ENCODE measurements around the gene FOXP1. TPM values are rescaled to one million over a fixed set of nuclear protein-coding genes. Genes with fewer than 3 reads are reported as not detected.

The FOXP1 gene
- total RNA-seq = 100 to 1,000 TPM; 187 to 263 TPM
- polyA plus RNA-seq = 10 to 100 TPM; 15.2 to 33.1 TPM
- long read RNA-seq, donor 1, transcript FOXP1-265 (16 exons, 2,405 nt) = minor isoform, 15 of 310 reads
- long read RNA-seq, donor 1, transcript FOXP1-273 (15 exons, 1,948 nt) = major isoform, 51 of 310 reads
- long read RNA-seq, donor 1, transcript FOXP1-259 (21 exons, 3,103 nt) = minor isoform, 15 of 310 reads
- long read RNA-seq, donor 1, transcript FOXP1-218 (17 exons, 2,595 nt) = minor isoform, 15 of 310 reads
- long read RNA-seq, donor 1, partial matches to known transcripts = 43 of 310 reads
- long read RNA-seq, donor 1, other reads (novel, unspliced or antisense) = 129 of 310 reads
- long read RNA-seq, donor 2, transcript FOXP1-265 (16 exons, 2,405 nt) = major isoform, 5 of 61 reads
- long read RNA-seq, donor 2, partial matches to known transcripts = 10 of 61 reads
- long read RNA-seq, donor 2, other reads (novel, unspliced or antisense) = 28 of 61 reads

DNA sequence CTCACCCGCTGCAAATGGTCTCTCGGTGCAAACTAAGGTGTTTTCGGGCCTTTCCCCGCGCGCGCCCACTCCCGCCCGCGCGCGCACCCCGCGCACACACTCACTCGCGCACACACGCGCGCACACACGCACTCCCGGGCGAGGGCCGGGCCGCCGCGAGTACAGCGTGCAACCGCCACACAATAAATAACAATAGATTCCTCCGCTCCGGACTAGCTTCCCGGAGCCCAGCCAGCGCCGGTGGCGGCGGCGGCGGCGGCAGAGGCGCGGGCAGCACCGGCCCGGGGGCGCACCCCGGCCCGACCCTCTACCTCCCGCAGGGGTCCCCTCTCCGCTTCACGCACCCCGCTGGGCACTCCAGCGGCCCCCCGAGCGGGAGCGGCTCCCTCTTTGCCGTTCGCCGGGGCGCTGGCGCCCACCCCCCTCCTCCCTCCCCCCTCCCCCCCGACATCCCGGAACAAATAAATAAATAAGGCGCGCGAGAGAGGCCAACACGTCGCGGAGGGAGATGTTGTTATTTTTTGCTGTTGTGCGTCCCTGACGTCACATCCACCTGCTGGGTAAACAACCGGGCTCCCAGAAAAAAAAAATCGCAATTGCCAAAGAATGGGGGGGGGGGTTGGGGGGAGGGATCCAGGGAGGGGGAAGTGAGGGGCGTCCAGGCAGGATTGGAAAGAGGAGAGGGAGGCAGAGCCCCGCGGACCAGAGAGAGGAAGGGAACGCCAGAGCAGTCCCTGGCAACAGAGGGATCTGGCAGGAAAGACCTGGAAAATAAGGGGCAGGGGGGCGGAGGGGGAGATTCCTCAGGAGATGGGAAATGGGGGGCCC is at the start of gene FOXP1:
TSS of gene FOXP1 (minus strand) at position 163 of the 828 bp plus-strand sequence. CDS start 385,347 bp downstream, outside the sequence.
- ATAC-seq (ENCODE audit: low FRiP score) = peak; percentile 73
- H3K36me3 ChIP-seq (ENCODE audit: control insufficient read depth in 1 of 2, insufficient read depth in 2 of 2, low read length in 1 of 2) = no peaks in the 10 kb centered on the region
- peak; percentile 85 to 90 for DNase-seq
- no peaks in the 10 kb centered on the region for H3K27me3 ChIP-seq (ENCODE audit: control insufficient read depth in 1 of 2, insufficient read depth in 2 of 2, low read length in 1 of 2)
- intact Hi-C loops (cut with DNase I) = loop anchor here (1.0 to 10.0 kb wide), 21 partner anchors 46 to 1049 kb away; no protein-coding TSS in a partner anchor
- H3K27ac ChIP-seq (ENCODE audit: low read depth in 1 of 2, low read length in 2 of 2) = peak within 1 kb of the TSS; percentile 97 to 99
- H3K4me3 ChIP-seq (ENCODE audit: low read length in 2 of 2) = peak within 1 kb of the TSS; percentile 67 to 82
- WGBS, 2 donors = 0% methylated on average over 52 to 75 of the region's 75 CpGs
- no peaks in the 10 kb centered on the region for H3K4me1 ChIP-seq (ENCODE audit: control insufficient read depth in 1 of 2, insufficient read depth in 2 of 2, low read length in 2 of 2)
- H3K9me3 ChIP-seq (ENCODE audit: control insufficient read depth, low read length) = no peaks in the 10 kb centered on the region

DNA sequence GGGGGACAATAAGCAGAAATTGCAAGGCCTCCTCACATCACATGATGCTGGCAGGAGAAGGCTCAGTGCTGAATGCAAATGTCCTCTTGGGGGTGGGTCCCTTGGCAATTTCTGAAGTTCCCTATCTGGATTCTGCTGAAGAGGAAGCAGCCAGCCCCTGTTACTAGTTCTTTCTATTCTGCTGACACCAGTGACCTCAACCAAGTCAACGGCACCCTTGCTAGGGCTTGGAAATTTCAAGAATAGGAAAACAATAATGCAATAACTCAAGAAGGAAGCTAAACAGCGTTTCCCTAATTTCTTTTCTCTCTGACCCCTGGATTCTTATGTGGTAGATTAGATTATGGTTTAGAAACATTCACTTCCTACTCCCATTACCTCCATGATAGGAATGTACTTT is 46.2 kb upstream of the FOXP1 start:
- intact Hi-C loops (cut with DNase I) = no loop called here
- DNase-seq (peak in 1 of 2 donors; percentile 64), ATAC-seq (ENCODE audit: low FRiP score) (peak; percentile 66)
- peaks cover 0 to 1% of the 10 kb centered on the region in 2 donors for H3K4me1 ChIP-seq (ENCODE audit: control insufficient read depth in 1 of 2, insufficient read depth in 2 of 2, low read length in 2 of 2)
- no peaks in the 10 kb centered on the region for H3K27me3 ChIP-seq (ENCODE audit: control insufficient read depth in 1 of 2, insufficient read depth in 2 of 2, low read length in 1 of 2)
- no peak overlapping the region for H3K27ac ChIP-seq (ENCODE audit: low read depth in 1 of 2, low read length in 2 of 2)
- WGBS, 2 donors = 61 to 74% methylated on average over 2 of the region's 2 CpGs
- no peaks in the 10 kb centered on the region for H3K9me3 ChIP-seq (ENCODE audit: control insufficient read depth, low read length)
- no peak overlapping the region for H3K4me3 ChIP-seq (ENCODE audit: low read length in 2 of 2)
- H3K36me3 ChIP-seq (ENCODE audit: control insufficient read depth in 1 of 2, insufficient read depth in 2 of 2, low read length in 1 of 2) = no peaks in the 10 kb centered on the region

DNA sequence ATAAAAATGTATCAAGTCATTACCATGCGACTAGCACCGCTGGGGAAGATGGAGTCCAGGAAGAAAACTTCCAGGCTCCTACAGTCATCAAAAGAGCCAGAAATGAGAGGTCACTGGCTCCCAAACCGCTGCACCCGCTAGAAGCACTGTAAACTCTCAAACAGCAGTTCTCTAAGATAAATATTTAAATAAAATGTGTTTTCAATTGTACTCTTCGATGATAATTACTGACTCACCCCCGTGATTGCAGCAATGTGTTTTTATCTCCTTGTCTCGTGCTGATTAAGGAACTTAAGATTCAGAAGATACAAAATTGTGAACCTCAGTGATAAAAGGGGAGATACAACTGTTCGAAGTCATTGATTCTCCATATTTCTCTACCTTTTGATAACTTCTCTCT is 45.8 kb upstream of the FOXP1 start:
- Histone ChIP-seq H3K36me3 (ENCODE audit: control insufficient read depth in 1 of 2, insufficient read depth in 2 of 2, low read length in 1 of 2) (no peaks in the 10 kb centered on the region), H3K27ac (ENCODE audit: low read depth in 1 of 2, low read length in 2 of 2) (no peak overlapping the region), H3K9me3 (ENCODE audit: control insufficient read depth, low read length) (no peaks in the 10 kb centered on the region), H3K4me1 (ENCODE audit: control insufficient read depth in 1 of 2, insufficient read depth in 2 of 2, low read length in 2 of 2) (peaks cover 0 to 1% of the 10 kb centered on the region in 2 donors), H3K4me3 (ENCODE audit: low read length in 2 of 2) (no peak overlapping the region), H3K27me3 (ENCODE audit: control insufficient read depth in 1 of 2, insufficient read depth in 2 of 2, low read length in 1 of 2) (no peaks in the 10 kb centered on the region)
- intact Hi-C loops (cut with DNase I) = no loop called here
- ATAC-seq (ENCODE audit: low FRiP score) (peak; percentile 50), DNase-seq (no peak)
- 79 to 84% methylated on average over 8 of the region's 8 CpGs for WGBS, 2 donors

DNA sequence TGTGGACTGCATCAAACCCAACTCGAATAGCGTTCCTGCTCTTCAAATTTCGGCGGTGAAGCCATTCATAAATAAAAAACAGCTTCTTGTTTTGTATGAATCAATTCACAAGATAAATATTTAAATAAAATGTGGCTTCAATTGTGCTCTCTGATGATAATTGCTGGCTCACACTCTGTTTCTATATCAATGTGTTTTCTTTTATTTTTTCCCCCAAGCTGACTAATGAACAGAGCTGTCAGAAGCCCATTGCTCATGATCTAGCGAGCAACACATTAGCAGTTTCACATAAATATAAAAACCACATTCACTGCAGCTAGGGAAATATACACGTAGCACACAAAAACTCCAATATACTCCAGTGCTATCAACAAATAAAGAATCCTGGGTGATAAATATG is 45.0 kb upstream of the FOXP1 start:
- Histone ChIP-seq H3K27me3 (ENCODE audit: control insufficient read depth in 1 of 2, insufficient read depth in 2 of 2, low read length in 1 of 2) (no peaks in the 10 kb centered on the region), H3K27ac (ENCODE audit: low read depth in 1 of 2, low read length in 2 of 2) (no peak overlapping the region), H3K9me3 (ENCODE audit: control insufficient read depth, low read length) (no peaks in the 10 kb centered on the region), H3K4me3 (ENCODE audit: low read length in 2 of 2) (no peak overlapping the region), H3K36me3 (ENCODE audit: control insufficient read depth in 1 of 2, insufficient read depth in 2 of 2, low read length in 1 of 2) (no peaks in the 10 kb centered on the region), H3K4me1 (ENCODE audit: control insufficient read depth in 1 of 2, insufficient read depth in 2 of 2, low read length in 2 of 2) (peaks cover 0 to 1% of the 10 kb centered on the region in 2 donors)
- WGBS, 2 donors = 78 to 86% methylated on average over 6 of the region's 6 CpGs
- intact Hi-C loops (cut with DNase I) = no loop called here
- DNase-seq = no peak
- ATAC-seq (ENCODE audit: low FRiP score) = no peak

DNA sequence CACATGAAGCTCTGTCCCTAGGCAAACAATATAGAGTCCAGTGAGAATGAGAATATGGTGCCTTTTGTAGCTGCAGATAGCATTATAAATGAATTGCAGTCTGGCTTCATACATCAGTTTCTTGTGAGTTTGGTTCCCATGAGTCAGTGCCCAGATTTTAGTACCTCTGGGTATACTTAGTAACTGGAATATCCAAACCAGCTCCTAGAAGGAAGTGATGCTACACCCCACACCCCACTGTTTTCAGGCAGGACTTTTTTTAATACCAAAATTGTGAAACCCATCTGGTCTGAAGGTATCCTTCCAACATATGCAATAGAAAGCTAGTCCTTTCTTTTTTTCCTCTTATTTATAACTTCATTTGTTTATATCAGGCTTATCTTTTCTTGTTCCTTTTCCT is 42.1 kb upstream of the FOXP1 start:
- Histone ChIP-seq H3K4me3 (ENCODE audit: low read length in 2 of 2) (no peak overlapping the region), H3K36me3 (ENCODE audit: control insufficient read depth in 1 of 2, insufficient read depth in 2 of 2, low read length in 1 of 2) (no peaks in the 10 kb centered on the region), H3K27me3 (ENCODE audit: control insufficient read depth in 1 of 2, insufficient read depth in 2 of 2, low read length in 1 of 2) (no peaks in the 10 kb centered on the region), H3K4me1 (ENCODE audit: control insufficient read depth in 1 of 2, insufficient read depth in 2 of 2, low read length in 2 of 2) (peaks cover 0 to 1% of the 10 kb centered on the region in 2 donors), H3K27ac (ENCODE audit: low read depth in 1 of 2, low read length in 2 of 2) (no peak overlapping the region), H3K9me3 (ENCODE audit: control insufficient read depth, low read length) (no peaks in the 10 kb centered on the region)
- intact Hi-C loops (cut with DNase I) = no loop called here
- DNase-seq (no peak), ATAC-seq (ENCODE audit: low FRiP score) (no peak)

DNA sequence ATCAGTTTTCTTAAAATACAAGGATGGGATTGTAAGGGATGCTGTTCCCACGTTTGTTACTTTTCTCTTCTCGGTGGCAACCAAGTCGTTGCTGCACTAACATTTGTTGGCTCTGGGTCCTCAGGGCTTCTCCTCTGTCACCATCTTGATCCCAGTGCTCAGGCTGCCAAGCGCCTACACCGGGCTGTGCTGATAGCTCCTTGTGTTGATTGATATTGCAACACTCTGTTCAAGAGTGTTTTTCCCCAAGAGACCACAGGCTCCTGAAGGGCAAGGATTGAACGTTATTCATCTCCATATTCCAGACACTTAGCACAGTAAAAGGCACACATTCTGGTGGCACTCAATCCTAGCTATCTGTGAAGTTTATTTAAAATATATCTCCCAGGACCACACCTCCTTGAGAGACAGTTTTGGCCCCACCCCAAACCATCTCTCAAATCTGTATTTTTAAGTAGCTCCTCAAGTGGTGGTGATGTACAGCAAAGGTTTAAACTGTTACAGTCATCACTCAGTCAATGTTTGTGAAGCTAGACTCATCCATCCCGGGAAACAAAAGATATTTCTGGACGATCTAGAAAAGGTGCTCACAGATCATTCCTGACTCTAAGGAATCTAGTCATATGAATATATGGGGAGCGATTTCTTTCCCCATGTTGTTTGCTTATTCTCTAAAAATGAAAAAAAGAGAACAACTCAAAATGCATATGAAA is 38.5 kb upstream of the FOXP1 start:
- DNase-seq (no peak), ATAC-seq (ENCODE audit: low FRiP score) (no peak)
- 64 to 75% methylated on average over 9 of the region's 9 CpGs for WGBS, 2 donors
- Histone ChIP-seq H3K9me3 (ENCODE audit: control insufficient read depth, low read length) (no peaks in the 10 kb centered on the region), H3K27me3 (ENCODE audit: control insufficient read depth in 1 of 2, insufficient read depth in 2 of 2, low read length in 1 of 2) (no peaks in the 10 kb centered on the region), H3K36me3 (ENCODE audit: control insufficient read depth in 1 of 2, insufficient read depth in 2 of 2, low read length in 1 of 2) (no peaks in the 10 kb centered on the region), H3K27ac (ENCODE audit: low read depth in 1 of 2, low read length in 2 of 2) (no peak overlapping the region), H3K4me3 (ENCODE audit: low read length in 2 of 2) (no peak overlapping the region), H3K4me1 (ENCODE audit: control insufficient read depth in 1 of 2, insufficient read depth in 2 of 2, low read length in 2 of 2) (no peaks in the 10 kb centered on the region)
- intact Hi-C loops (cut with DNase I) = no loop called here

- 89 to 97% methylated on average over 6 of the region's 6 CpGs for WGBS, 2 donors
Measured at GRCh38 chr3:71618538-71618937, 35.0 kb upstream of the FOXP1 start.

DNA sequence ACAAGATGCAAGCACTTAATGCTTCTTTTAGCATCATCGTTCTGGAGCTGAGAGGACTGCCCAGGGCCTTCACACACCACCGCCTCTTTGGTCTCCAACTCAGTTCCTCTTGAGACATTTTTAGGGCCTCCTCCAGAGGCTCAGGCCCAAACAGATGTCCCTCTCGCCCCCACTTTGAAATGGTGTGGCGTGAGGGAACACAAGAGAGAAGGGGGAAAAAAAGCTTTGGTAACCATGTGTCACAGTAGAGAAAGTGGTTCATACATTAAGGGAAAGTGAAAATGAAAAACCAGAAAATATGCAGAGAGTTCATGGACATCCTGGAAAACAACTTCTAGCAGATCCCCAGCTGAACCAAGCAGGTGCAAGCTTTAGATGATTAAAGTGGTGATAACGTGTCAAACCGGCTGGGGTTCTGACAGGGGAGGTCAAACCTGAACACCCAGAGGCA is 33.1 kb upstream of the FOXP1 start:
- ATAC-seq (ENCODE audit: low FRiP score) = no peak
- 95 to 96% methylated on average over 6 of the region's 6 CpGs for WGBS, 2 donors
- intact Hi-C loops (cut with DNase I) = no loop called here

More at GRCh38 chr3:71618538-71618937, 35.0 kb upstream of the FOXP1 start:
- no peaks in the 10 kb centered on the region for H3K27me3 ChIP-seq (ENCODE audit: control insufficient read depth in 1 of 2, insufficient read depth in 2 of 2, low read length in 1 of 2)
- ATAC-seq (ENCODE audit: low FRiP score) (no peak), DNase-seq (no peak)
- no peak overlapping the region for H3K27ac ChIP-seq (ENCODE audit: low read depth in 1 of 2, low read length in 2 of 2)
- no peaks in the 10 kb centered on the region for H3K9me3 ChIP-seq (ENCODE audit: control insufficient read depth, low read length)
- no peak overlapping the region for H3K4me3 ChIP-seq (ENCODE audit: low read length in 2 of 2)
- intact Hi-C loops (cut with DNase I) = no loop called here
- no peaks in the 10 kb centered on the region for H3K4me1 ChIP-seq (ENCODE audit: control insufficient read depth in 1 of 2, insufficient read depth in 2 of 2, low read length in 2 of 2)
- H3K36me3 ChIP-seq (ENCODE audit: control insufficient read depth in 1 of 2, insufficient read depth in 2 of 2, low read length in 1 of 2) = no peaks in the 10 kb centered on the region

More for the DNA sequence above, 33.1 kb upstream of the FOXP1 start:
- no peak overlapping the region for H3K27ac ChIP-seq (ENCODE audit: low read depth in 1 of 2, low read length in 2 of 2)
- H3K4me3 ChIP-seq (ENCODE audit: low read length in 2 of 2) = no peak overlapping the region
- H3K36me3 ChIP-seq (ENCODE audit: control insufficient read depth in 1 of 2, insufficient read depth in 2 of 2, low read length in 1 of 2) = no peaks in the 10 kb centered on the region
- no peaks in the 10 kb centered on the region for H3K27me3 ChIP-seq (ENCODE audit: control insufficient read depth in 1 of 2, insufficient read depth in 2 of 2, low read length in 1 of 2)
- H3K9me3 ChIP-seq (ENCODE audit: control insufficient read depth, low read length) = no peaks in the 10 kb centered on the region
- H3K4me1 ChIP-seq (ENCODE audit: control insufficient read depth in 1 of 2, insufficient read depth in 2 of 2, low read length in 2 of 2) = no peaks in the 10 kb centered on the region
- no peak for DNase-seq
